Measurements from ENCODE around the gene SEMA3D. TPM values are rescaled to one million over a fixed set of nuclear protein-coding genes. Genes with fewer than 3 reads are reported as not detected.

The SEMA3D gene
- polyA plus RNA-seq, 1 donor from 2014 or later: 1.6 TPM

GRCh38 chr7:85081392-85081791, 105.5 kb downstream of the SEMA3D start:
- Histone ChIP-seq H3F3A (ENCODE audit: insufficient read depth, low read length, poor library complexity, severe bottlenecking) (no peaks in the 10 kb centered on the region), H3K79me2 (replicated peaks; ENCODE audit: insufficient read depth, low read length) (no peaks in the 10 kb centered on the region), H3K4me2 (ENCODE audit: low read length) (no peak overlapping the region), H3K36me3 (ENCODE audit: insufficient read depth, low read length) (no peaks in the 10 kb centered on the region), H3K9ac (ENCODE audit: low read length) (no peak overlapping the region), H3K4me3 (ENCODE audit: low read length) (no peak overlapping the region), H4K20me1 (ENCODE audit: insufficient read depth) (no peaks in the 10 kb centered on the region), H2AFZ (ENCODE audit: low read depth, low read length) (no peak overlapping the region), H3K9me3 (ENCODE audit: low read length) (no peaks in the 10 kb centered on the region), H3K27ac (ENCODE audit: low read length) (no peak overlapping the region), H3K9me2 (ENCODE audit: insufficient read depth, low read length) (no peaks in the 10 kb centered on the region), H3K27me3 (ENCODE audit: insufficient read depth, low read depth, low read length) (no peaks in the 10 kb centered on the region)
- TF ChIP-seq CTCF (IDR thresholded peaks at IDR 0.05; ENCODE audit: poor library complexity, severe bottlenecking) (no peak), EZH2 (IDR thresholded peaks at IDR 0.05; ENCODE audit: borderline replicate concordance, insufficient read depth, low read length, poor library complexity, severe bottlenecking) (no peak), RAD21 (conservative IDR thresholded peaks at IDR 0.05) (no peak), EP300 (conservative IDR thresholded peaks at IDR 0.05; ENCODE audit: poor library complexity, severe bottlenecking) (no peak), TAF1 (IDR thresholded peaks at IDR 0.05; ENCODE audit: low read depth) (no peak), SMC3 (conservative IDR thresholded peaks at IDR 0.05; ENCODE audit: poor library complexity) (no peak), REST (IDR thresholded peaks at IDR 0.05; ENCODE audit: borderline replicate concordance) (no peak), POLR2AphosphoS5 (IDR thresholded peaks at IDR 0.05) (no peak), MXI1 (conservative IDR thresholded peaks at IDR 0.05; ENCODE audit: poor library complexity, severe bottlenecking) (no peak)

DNA sequence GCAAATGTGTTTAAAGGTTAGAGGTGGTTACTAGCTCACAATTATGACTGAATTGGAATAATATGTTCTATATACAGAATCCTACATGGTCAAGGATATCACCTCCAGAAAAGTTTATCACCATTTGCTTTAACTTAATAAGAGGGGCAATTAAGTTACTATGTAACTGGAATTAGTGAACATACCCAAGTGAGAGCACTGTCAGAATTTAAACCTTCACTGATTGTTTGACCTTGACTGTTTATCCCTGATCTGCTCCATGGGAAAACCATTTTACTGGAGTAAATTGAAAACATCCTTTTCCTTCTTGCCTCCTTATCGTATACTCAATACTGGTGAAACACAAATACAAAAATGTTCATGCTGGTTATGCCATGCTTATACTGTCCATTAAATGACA, 107.4 kb downstream of the SEMA3D start:
- Histone ChIP-seq H2AFZ (ENCODE audit: low read depth, low read length) (no peak overlapping the region), H3K4me2 (ENCODE audit: low read length) (no peak overlapping the region), H3K79me2 (replicated peaks; ENCODE audit: insufficient read depth, low read length) (no peaks in the 10 kb centered on the region), H3K27me3 (ENCODE audit: insufficient read depth, low read depth, low read length) (no peaks in the 10 kb centered on the region), H3K9ac (ENCODE audit: low read length) (no peak overlapping the region), H3K9me3 (ENCODE audit: low read length) (no peaks in the 10 kb centered on the region), H3K9me2 (ENCODE audit: insufficient read depth, low read length) (no peaks in the 10 kb centered on the region), H3K36me3 (ENCODE audit: insufficient read depth, low read length) (no peaks in the 10 kb centered on the region), H3K27ac (ENCODE audit: low read length) (no peak overlapping the region), H4K20me1 (ENCODE audit: insufficient read depth) (no peaks in the 10 kb centered on the region), H3K4me3 (ENCODE audit: low read length) (no peak overlapping the region), H3F3A (ENCODE audit: insufficient read depth, low read length, poor library complexity, severe bottlenecking) (no peaks in the 10 kb centered on the region)
- TF ChIP-seq EZH2 (IDR thresholded peaks at IDR 0.05; ENCODE audit: borderline replicate concordance, insufficient read depth, low read length, poor library complexity, severe bottlenecking): no peak
- TF ChIP-seq RAD21 (conservative IDR thresholded peaks at IDR 0.05): no peak
- no peak for TF ChIP-seq EP300 (conservative IDR thresholded peaks at IDR 0.05; ENCODE audit: poor library complexity, severe bottlenecking)

- Histone ChIP-seq H3K9ac (ENCODE audit: low read length) (no peak overlapping the region), H3K79me2 (replicated peaks; ENCODE audit: insufficient read depth, low read length) (no peaks in the 10 kb centered on the region), H3K36me3 (ENCODE audit: insufficient read depth, low read length) (no peaks in the 10 kb centered on the region), H3K27ac (ENCODE audit: low read length) (no peak overlapping the region), H3K9me2 (ENCODE audit: insufficient read depth, low read length) (no peaks in the 10 kb centered on the region), H3F3A (ENCODE audit: insufficient read depth, low read length, poor library complexity, severe bottlenecking) (no peaks in the 10 kb centered on the region), H3K27me3 (ENCODE audit: insufficient read depth, low read depth, low read length) (no peaks in the 10 kb centered on the region), H3K4me3 (ENCODE audit: low read length) (no peak overlapping the region), H4K20me1 (ENCODE audit: insufficient read depth) (no peaks in the 10 kb centered on the region), H3K4me2 (ENCODE audit: low read length) (no peak overlapping the region), H2AFZ (ENCODE audit: low read depth, low read length) (no peak overlapping the region), H3K9me3 (ENCODE audit: low read length) (no peaks in the 10 kb centered on the region)
- no peak for TF ChIP-seq RAD21 (conservative IDR thresholded peaks at IDR 0.05)
- no peak for TF ChIP-seq CTCF (IDR thresholded peaks at IDR 0.05; ENCODE audit: poor library complexity, severe bottlenecking)
- no peak for TF ChIP-seq EP300 (conservative IDR thresholded peaks at IDR 0.05; ENCODE audit: poor library complexity, severe bottlenecking)
- no peak for TF ChIP-seq REST (IDR thresholded peaks at IDR 0.05; ENCODE audit: borderline replicate concordance)
- TF ChIP-seq POLR2AphosphoS5 (IDR thresholded peaks at IDR 0.05): no peak
- TF ChIP-seq SMC3 (conservative IDR thresholded peaks at IDR 0.05; ENCODE audit: poor library complexity): no peak
- no peak for TF ChIP-seq TAF1 (IDR thresholded peaks at IDR 0.05; ENCODE audit: low read depth)
- no peak for TF ChIP-seq EZH2 (IDR thresholded peaks at IDR 0.05; ENCODE audit: borderline replicate concordance, insufficient read depth, low read length, poor library complexity, severe bottlenecking)
- TF ChIP-seq MXI1 (conservative IDR thresholded peaks at IDR 0.05; ENCODE audit: poor library complexity, severe bottlenecking): no peak
These were observed 108.7 kb downstream of the SEMA3D start for GRCh38 chr7:85078181-85078580.

All from neural cell (in vitro differentiated cells).